ENCODE results near the gene CDCA7.
"Not testable (repeated sequence)": the region's sequence is repeated elsewhere in the genome, so short reads cannot be mapped to it uniquely, and the experiment has no call there.

The CDCA7 gene

GRCh38 chr2:173357346-173357745, 2.7 kb downstream of the CDCA7 start:
- in situ Hi-C loops (cut with MboI; ENCODE audit: low sequenced_read_pairs), result no loop called here

GRCh38 chr2:173358616-173359015, 3.9 kb downstream of the CDCA7 start:
- in situ Hi-C loops (cut with MboI; ENCODE audit: low sequenced_read_pairs), result no loop called here

- in situ Hi-C loops (cut with MboI; ENCODE audit: low sequenced_read_pairs), result no loop called here
These were observed 4.6 kb downstream of the CDCA7 start for GRCh38 chr2:173359231-173359630.

GRCh38 chr2:173370198-173370597, 15.5 kb downstream of the CDCA7 start:
- in situ Hi-C loops (cut with MboI; ENCODE audit: low sequenced_read_pairs), result no loop called here

- in situ Hi-C loops (cut with MboI; ENCODE audit: low sequenced_read_pairs), result no loop called here
These were observed 16.4 kb downstream of the CDCA7 start for GRCh38 chr2:173371023-173371422.

GRCh38 chr2:173373290-173373689, 18.6 kb downstream of the CDCA7 start:
- in situ Hi-C loops (cut with MboI; ENCODE audit: low sequenced_read_pairs), result no loop called here

GRCh38 chr2:173374634-173375033, 20.0 kb downstream of the CDCA7 start:
- in situ Hi-C loops (cut with MboI; ENCODE audit: low sequenced_read_pairs), result no loop called here

- in situ Hi-C loops (cut with MboI; ENCODE audit: low sequenced_read_pairs), result not testable (repeated sequence)
These were observed 30.9 kb downstream of the CDCA7 start for GRCh38 chr2:173385534-173385933.

GRCh38 chr2:173386021-173386737, 31.5 kb downstream of the CDCA7 start:
- in situ Hi-C loops (cut with MboI; ENCODE audit: low sequenced_read_pairs), result no loop called here

- in situ Hi-C loops (cut with MboI; ENCODE audit: low sequenced_read_pairs), result no loop called here
These were observed 32.0 kb downstream of the CDCA7 start for GRCh38 chr2:173386738-173387065.

GRCh38 chr2:173387079-173387478, 32.4 kb downstream of the CDCA7 start:
- in situ Hi-C loops (cut with MboI; ENCODE audit: low sequenced_read_pairs), result no loop called here

GRCh38 chr2:173387660-173388059, 33.0 kb downstream of the CDCA7 start:
- in situ Hi-C loops (cut with MboI; ENCODE audit: low sequenced_read_pairs), result no loop called here

- in situ Hi-C loops (cut with MboI; ENCODE audit: low sequenced_read_pairs), result no loop called here
These were observed 34.1 kb downstream of the CDCA7 start for GRCh38 chr2:173388795-173389194.

GRCh38 chr2:173390036-173390435, 35.4 kb downstream of the CDCA7 start:
- in situ Hi-C loops (cut with MboI; ENCODE audit: low sequenced_read_pairs), result no loop called here

GRCh38 chr2:173392731-173393130, 38.1 kb downstream of the CDCA7 start:
- in situ Hi-C loops (cut with MboI; ENCODE audit: low sequenced_read_pairs), result no loop called here

- in situ Hi-C loops (cut with MboI; ENCODE audit: low sequenced_read_pairs), result no loop called here
These were observed 38.5 kb downstream of the CDCA7 start for GRCh38 chr2:173393186-173393585.

- in situ Hi-C loops (cut with MboI; ENCODE audit: low sequenced_read_pairs), result no loop called here
These were observed 39.0 kb downstream of the CDCA7 start for GRCh38 chr2:173393636-173394035.

- in situ Hi-C loops (cut with MboI; ENCODE audit: low sequenced_read_pairs), result no loop called here
These were observed 39.7 kb downstream of the CDCA7 start for GRCh38 chr2:173394091-173394974.

- in situ Hi-C loops (cut with MboI; ENCODE audit: low sequenced_read_pairs), result no loop called here
These were observed 41.1 kb downstream of the CDCA7 start for GRCh38 chr2:173395567-173396351.

GRCh38 chr2:173397539-173397938, 42.9 kb downstream of the CDCA7 start:
- in situ Hi-C loops (cut with MboI; ENCODE audit: low sequenced_read_pairs), result no loop called here

- in situ Hi-C loops (cut with MboI; ENCODE audit: low sequenced_read_pairs), result no loop called here
These were observed 44.6 kb downstream of the CDCA7 start for GRCh38 chr2:173399229-173399628.
